HuH-7.5 (cell line): ENCODE measurements around the gene RPL15.

Experiments used
- DNase-seq: peaks from one replicate; pipeline ENCODE4 v3.0.0; 2011; ENCODE audit warnings: low spot score

The RPL15 gene

GRCh38 chr3:23964537-23965235, 47.8 kb downstream of the RPL15 start:
- no peak for DNase-seq

- DNase-seq, result no peak
Measured at GRCh38 chr3:23966328-23966727, 49.4 kb downstream of the RPL15 start.

- DNase-seq, result no peak
Measured at GRCh38 chr3:23968463-23969184, 51.7 kb downstream of the RPL15 start.

- no peak for DNase-seq
Measured at GRCh38 chr3:23969393-23969792, 52.5 kb downstream of the RPL15 start.
